GM11168 (cell line): ENCODE measurements around the gene ARHGAP25.

Experiments used
- in situ Hi-C: fragments of 300-500 bp; cut with MboI; formaldehyde crosslinking; loops from one replicate; pipeline ENCODE4 v1.12.0; 2022; ENCODE audit warnings: low sequenced_read_pairs; ENCODE audit not compliant: unreplicated experiment

Gene ARHGAP25

GRCh38 chr2:68811364-68811763 lies 76.8 kb downstream of the ARHGAP25 start:
- in situ Hi-C loops: no loop called here

GRCh38 chr2:68812251-68812650 lies 77.6 kb downstream of the ARHGAP25 start:
- in situ Hi-C loops: no loop called here

DNA sequence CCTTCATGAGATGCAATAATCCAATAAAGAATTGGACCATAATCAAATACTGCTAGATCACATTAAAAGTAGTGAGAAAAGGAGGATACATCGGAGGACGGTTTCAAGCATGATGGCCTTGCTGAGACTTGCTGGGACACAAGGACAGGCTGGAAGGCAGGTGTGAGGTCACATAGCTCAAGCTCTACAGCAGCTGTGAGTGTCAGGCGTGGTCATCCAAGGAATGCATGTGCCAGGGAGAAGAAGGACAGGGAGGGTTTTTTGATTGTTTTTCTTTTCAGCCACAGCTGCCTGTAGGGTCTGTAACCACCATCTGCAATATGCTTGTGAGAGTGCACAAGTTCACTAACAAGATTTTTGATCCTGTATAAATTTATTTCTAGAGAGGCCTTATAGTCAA lies 79.0 kb downstream of the ARHGAP25 start:
- in situ Hi-C loops: no loop called here

DNA sequence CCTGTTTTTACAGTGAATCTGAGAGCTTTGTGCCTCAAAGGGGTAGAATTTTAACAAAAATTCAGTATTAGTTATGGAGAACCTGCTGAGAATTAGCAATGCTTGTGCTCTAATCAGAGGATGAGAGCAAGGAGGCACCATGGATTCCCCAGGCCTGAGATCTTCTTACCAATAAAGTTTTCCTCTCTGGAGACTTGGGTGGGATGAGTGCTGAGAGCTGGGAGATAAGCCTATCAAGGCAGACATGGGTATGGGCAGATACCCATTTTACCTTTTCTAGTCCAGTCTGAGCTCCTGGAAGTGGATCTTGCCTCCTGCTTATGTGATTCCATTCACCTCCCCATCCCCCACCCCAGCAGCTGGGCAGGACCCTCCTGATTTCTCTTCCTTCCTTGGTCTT lies 82.7 kb downstream of the ARHGAP25 start:
- in situ Hi-C loops: no loop called here

DNA sequence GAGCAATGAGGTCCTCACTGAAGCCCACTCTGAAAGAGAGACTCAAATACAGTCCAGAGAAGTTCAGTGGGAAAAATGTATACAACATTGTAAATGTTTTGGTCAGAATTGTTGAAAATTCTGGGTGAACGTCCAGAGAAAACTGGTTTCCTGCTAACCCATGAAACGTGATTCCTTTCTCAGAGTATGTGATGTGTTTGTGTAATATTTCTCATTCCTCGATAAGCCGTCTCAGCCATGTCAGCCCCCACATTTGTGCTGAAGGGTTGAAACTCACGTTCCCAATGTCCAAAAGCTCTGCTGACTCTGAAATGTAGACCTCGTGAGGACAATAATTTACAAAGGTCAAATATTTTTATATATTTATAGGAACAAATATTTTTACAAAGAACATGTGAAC lies 84.9 kb downstream of the ARHGAP25 start:
- in situ Hi-C loops: no loop called here

- in situ Hi-C loops: no loop called here
Measured at GRCh38 chr2:68822207-68822872, 87.7 kb downstream of the ARHGAP25 start.

DNA sequence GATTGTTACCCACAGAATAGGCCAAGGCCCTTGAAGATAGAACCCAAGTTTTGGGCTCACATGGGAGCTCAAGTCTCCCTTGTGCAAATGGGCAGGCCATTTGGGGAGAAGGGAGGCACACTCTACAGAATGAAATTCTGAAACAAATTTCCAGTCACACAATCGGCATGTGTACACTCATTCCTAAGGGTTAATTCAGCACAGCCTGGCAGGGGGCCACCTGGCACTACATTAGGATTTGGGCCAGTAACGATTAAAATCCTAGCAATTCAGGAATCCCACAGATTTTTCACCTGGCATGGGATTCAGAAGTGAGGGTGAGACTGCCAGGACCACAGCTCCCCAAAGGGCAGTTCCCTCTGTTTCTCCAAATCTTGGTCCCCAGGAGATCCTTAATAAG lies 90.2 kb downstream of the ARHGAP25 start:
- in situ Hi-C loops: no loop called here

GRCh38 chr2:68825866-68826265 lies 91.3 kb downstream of the ARHGAP25 start:
- in situ Hi-C loops: no loop called here

DNA sequence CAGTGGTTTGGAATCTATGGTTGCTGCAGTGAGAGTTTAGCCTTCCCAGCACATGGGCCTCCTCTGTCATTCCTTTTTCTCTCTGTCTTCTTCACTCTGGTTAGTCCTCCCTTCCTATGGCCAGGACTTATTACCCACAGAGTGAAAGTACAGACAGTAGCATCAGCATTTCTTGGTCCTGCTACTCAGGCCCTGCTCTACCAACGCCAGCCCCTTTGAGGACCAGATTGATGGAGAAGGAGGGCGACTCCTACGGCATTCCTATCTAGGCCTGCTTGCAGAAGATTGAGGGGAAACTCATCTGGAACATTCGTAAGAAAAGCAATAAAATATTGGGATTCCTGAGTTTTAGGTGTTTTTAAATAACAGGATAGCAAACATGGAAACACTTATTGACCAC lies 93.1 kb downstream of the ARHGAP25 start:
- in situ Hi-C loops: no loop called here

DNA sequence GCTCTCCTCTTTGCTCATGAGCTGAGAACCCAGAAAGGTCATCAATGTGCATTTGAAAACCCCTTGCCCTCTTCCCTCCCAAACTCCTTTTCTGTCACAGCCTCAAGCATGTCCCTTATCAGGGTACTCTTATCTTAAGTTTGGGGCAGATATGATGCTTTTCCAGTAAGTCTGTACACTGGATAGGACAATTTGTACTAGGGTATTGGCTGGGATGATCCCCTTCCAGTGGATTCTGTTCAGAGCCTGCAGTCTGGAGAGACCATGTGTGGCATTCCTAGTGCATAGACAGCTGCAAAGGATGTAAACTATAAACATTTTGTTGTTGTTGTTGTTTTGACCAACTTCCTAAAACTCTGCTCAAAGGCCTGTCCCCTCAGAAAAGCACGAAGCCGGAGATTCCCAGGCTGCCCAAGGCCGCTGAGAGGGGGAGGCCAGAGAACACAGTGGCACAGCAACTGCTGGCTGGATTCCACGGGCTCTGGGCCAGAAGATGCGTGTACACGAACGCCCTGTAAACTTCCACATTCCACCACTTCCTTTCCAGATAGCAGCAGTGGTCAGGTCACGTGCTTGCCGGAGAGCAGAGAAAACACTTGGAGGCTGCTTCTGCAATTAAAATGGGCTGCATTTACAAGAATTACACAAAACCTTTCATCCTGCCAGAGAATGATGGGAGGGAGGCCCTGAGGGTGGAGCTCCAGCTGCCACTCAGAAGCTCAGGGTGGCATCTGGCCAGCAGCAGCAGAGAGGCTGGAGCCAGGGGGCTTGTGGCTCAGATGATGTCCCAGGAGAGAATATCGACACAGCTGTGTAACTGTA lies 94.5 kb downstream of the ARHGAP25 start:
- in situ Hi-C loops: no loop called here

DNA sequence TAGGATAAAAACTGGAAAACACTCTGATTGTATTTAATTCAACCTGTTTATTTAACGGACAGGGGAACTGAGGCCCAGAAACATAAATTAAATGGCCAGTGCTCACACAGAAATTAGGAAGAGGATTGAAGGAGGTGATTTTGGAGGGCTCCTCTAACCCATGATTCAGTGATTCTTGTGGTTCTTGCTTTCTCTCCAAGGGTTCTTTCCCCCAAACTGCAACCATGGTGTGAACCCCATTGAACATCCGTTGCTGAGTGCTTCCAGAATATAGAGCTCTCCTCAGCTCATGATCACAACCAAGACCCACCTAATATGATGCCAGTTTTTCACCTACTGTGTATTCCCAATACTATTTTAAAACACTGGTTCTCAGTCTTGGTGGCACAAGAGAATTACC lies 95.1 kb downstream of the ARHGAP25 start:
- in situ Hi-C loops: no loop called here

DNA sequence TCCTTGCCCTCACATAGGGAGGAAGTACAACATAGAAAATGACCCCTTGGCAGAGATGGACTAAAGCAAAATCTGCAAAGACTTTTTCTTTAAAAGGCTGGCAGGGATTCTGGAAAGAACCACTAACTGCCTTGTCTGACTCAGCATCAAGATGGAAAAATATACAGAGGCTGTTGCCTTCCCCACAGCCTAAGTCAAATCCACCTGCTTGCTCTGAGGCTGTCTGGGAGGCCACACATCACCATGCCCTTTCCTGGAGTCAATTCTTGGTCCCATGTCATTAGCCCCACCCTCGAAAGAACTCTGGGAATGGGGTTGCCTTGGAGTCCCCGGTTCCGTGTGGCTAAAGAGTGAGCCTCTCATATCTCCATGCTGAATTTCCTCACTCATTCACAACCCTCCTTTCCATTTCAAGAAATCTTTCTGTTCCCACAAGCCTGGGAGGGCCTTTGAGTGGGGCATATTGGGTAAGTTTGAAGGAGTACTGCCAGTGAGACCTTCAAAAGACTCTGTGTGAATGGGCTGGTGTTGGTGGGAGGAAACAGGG lies 97.1 kb downstream of the ARHGAP25 start:
- in situ Hi-C loops: no loop called here

DNA sequence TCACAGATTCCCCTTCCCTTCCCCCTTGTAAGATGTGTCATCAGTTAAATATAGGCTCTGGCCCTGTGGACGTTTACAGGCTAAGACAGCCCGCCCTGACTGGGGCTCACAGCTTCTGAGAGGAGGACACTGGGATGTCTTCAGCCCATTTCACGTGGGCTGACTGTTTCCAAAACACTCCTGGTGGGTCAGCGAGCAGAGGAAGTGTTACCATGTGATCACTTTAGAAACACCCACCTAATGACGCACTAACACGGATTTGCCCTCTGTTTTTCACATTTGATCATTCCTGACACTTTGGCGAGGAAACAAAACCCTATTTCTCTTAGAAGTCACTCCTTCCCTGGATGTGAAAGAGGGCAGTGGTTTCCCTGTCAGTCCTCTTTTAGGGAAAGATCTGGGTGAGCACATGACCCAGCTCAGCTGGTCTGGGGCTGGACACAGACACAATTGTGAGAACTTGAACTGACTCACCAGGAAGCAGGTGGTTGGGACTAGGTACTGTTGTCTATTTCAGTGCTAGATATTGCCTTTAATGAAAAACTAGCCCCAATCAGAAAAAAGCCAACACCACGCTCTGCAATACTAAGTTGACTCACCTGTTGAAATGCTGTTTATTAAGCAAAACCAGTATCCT lies 97.7 kb downstream of the ARHGAP25 start:
- in situ Hi-C loops: no loop called here

DNA sequence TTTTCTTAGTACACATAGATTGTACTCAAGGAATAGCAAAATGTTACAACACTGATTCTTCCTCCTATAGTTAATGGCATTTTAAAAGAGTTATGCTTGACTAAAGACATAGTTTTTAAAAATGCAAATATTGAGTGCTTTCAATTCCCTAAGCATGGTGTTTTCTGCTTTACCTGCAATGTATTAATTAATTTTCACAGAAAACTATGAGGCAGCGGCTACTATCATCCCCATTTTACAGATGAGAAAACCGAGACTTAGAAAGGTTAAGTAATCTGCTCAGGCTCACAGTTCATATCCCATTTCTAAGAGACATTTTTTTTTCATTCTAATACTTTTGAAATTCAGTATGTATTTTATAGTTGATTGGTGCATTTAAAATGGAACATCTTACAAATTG lies 98.6 kb downstream of the ARHGAP25 start:
- in situ Hi-C loops: no loop called here

DNA sequence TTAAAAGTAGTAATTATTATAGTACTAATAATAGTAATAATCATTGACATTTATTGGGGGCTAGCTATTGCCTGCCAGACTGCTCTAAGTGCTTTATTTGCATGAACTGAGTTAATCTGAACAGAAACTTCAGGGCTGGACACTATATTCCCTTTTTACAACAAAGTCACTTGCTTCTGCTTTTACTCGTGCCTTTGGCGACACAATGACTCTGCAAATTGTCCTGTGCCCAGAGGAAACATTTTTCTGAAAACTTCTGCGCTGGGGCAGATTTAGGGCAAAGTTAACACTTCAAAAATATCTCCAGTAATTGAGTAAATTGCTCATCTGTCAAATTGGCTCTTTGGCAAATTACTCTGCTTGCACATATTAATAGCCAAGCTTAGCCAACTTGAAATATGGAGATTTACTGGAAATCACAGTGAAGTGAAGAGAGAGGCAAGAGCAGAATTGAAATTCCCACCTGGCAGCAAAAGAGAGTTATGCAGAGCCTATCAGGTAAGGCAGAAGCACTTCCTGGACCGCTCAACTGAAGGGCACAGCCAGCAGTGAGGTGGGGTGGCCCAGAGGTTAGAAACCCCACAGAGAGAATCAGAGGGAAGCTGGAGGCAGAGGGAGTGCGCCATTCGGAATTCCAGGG lies 100.2 kb downstream of the ARHGAP25 start:
- in situ Hi-C loops: no loop called here

DNA sequence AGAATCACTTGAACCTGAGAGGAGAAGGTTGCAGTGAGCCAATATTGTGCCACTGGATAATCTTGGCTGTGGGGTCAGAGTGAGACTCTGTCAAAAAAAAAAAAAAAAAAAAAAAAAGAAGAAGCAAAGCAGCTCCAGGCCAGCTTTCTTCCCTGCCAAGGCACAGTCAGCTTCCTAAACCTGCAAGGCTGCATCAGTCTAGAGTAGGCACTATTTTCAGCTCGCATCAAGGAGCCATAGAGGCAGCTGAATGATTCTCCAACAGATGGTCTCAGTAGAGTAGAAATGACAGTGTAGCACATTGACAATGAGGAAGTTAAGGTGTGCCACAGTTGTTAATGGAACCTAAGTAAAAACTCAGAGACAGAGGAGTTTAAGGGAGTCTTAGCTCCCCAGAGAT lies 101.0 kb downstream of the ARHGAP25 start:
- in situ Hi-C loops: no loop called here

DNA sequence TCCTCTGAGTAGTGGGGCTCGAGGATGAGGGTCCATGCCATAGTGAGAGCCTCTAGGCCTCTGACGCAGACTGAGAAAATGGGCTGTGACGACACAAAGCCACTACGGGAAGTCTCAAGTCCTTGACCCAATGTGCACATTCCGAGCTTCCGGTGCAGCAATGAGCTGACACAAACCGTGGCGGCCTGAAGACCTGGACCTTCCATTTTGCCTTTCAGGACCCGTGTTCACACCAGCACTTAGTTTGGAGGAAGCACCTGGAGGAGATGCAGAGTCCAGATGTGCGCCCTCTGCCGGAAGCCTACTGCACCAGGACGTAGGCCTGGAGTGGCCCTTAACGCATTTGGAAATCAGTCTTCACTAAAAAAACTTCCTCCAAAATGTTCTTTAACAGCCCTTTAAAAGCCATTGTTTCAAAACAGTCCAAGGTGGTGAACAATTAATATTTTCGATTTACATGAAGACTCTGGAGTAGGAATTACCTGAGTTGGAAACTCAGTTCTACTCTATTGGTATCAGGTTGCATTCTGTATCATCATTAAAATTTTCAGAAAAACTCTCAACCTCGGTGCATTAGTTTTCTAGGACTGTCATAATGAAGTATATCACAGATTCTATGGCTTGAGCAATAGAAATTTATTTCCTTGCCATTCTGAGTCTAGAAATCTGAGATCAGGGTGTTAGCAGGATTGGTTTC lies 102.7 kb downstream of the ARHGAP25 start:
- in situ Hi-C loops: no loop called here

DNA sequence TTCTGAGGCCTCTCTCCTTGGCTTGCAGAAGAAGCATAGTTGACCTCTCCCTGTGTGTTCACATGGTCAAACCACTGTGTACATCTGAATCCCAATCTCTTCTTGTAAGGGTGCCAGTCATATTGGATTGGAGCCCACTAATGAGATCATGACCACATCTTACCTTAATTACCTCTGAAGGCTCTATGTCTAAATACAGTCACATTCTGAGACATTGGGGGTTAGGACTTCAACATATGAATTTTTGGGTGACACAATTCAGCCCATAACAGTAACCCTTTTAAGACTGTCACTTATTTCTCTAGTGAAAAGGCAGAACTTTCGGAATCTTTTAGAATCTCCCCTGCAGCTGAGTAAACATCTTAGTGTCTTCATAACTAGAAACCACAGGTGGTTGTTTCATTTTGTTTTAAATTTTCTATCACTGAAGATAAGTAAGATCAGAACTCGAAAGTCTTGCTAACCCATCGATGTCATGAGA lies 103.3 kb downstream of the ARHGAP25 start:
- in situ Hi-C loops: no loop called here

DNA sequence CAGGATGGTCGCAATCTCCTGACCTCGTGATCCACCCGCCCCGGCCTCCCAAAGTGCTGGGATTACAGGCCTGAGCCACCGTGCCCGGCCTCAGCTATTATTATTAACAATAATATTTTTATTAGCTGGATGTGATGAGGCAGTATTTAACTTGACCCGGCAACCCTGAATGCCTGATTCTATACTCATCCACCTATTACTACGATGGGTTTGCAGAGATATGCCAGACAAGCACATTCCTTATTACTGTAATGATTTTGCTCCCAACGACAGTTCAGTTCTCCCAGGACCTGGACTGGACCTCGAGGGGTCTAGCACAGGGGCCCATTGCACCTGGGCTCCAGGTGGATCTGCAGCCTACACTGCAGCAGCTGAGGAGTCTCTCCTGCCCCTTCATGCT lies 104.0 kb downstream of the ARHGAP25 start:
- in situ Hi-C loops: no loop called here

GRCh38 chr2:68839260-68839833 lies 104.7 kb downstream of the ARHGAP25 start:
- in situ Hi-C loops: no loop called here
